DOHH2 (cell line): ENCODE results near the gene MEI4.

Source experiments
- EZH2phosphoT487 ChIP-seq: fragments of 200-600 bp; sonication (generic); IDR thresholded peaks from 2 replicates; pipeline ENCODE4 v1.6.1; 2017; ENCODE audit warnings: borderline replicate concordance, mild to moderate bottlenecking, antibody characterized with exemption, low read length, moderate library complexity, mixed read lengths
- TF ChIP-seq, protein P1 (sequence below): fragments of 200-600 bp; sonication (generic); IDR thresholded peaks from one replicate; pipeline ENCODE4 v1.5.1; 2014; ENCODE audit warnings: antibody characterized with exemption, mild to moderate bottlenecking, low read depth, low read length; ENCODE audit not compliant: poor library complexity, severe bottlenecking

DNA sequence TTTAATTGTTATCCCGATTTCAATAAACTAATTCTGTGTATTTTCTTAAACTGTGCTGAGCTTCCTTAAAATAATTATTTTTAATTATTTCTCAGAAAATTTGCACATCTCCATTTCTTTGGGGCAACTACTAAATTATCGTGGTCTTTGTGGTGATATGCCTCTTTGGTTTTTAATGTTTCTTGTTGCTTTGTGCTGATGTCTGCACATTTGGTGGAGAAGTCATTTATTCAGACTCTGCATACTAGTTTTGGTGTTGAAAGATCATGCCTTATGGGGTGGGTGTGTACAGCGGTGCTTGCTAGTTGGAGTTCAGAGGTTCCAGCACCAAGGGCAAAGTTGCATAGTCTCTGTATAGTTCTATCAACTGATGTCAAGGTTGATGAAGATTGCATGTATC is 253.2 kb downstream of the MEI4 start:
- TF ChIP-seq, protein P1, sequence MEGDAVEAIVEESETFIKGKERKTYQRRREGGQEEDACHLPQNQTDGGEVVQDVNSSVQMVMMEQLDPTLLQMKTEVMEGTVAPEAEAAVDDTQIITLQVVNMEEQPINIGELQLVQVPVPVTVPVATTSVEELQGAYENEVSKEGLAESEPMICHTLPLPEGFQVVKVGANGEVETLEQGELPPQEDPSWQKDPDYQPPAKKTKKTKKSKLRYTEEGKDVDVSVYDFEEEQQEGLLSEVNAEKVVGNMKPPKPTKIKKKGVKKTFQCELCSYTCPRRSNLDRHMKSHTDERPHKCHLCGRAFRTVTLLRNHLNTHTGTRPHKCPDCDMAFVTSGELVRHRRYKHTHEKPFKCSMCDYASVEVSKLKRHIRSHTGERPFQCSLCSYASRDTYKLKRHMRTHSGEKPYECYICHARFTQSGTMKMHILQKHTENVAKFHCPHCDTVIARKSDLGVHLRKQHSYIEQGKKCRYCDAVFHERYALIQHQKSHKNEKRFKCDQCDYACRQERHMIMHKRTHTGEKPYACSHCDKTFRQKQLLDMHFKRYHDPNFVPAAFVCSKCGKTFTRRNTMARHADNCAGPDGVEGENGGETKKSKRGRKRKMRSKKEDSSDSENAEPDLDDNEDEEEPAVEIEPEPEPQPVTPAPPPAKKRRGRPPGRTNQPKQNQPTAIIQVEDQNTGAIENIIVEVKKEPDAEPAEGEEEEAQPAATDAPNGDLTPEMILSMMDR: no peak
- no peak for TF ChIP-seq EZH2phosphoT487
